PC-3 (cell line): ENCODE data around the gene ASB13. TPM values are rescaled to one million over a fixed set of nuclear protein-coding genes. Genes with fewer than 3 reads are reported as not detected.
A peak's percentile ranks its signal among the peaks of the same experiment; 100 is the strongest.

ENCODE experiments used
- ATAC-seq: fragments of 200-7000 bp; cut with Tn5 transposase; 2 replicates; pipeline ENCODE4 v1.9.1; 2020; ENCODE audit warnings: mild to moderate bottlenecking, moderate library complexity
- BruUV-seq: library from RNA; stranded (reverse); fragments of 400-500 nt; replicated peaks from 2 replicates; lab custom pipeline; 2021; lab: Mats Ljungman, UMichigan
- CTCF ChIA-PET: fragments of 300-600 bp; sonication (Branson Sonifier 250); formaldehyde crosslinking; loops from one replicate; lab custom pipeline; 2022; ENCODE audit warnings: antibody characterized with exemption; lab: Charles Lee
- POLR2A ChIA-PET: fragments of 300-600 bp; sonication (Branson Sonifier 250); formaldehyde crosslinking; loops from one replicate; lab custom pipeline; 2022; ENCODE audit warnings: antibody characterized with exemption; ENCODE audit not compliant: unreplicated experiment; lab: Charles Lee
- DNase-seq: peaks from one replicate; pipeline ENCODE4 v3.0.0-alpha.2; 2015
- H2AFZ ChIP-seq: fragments of 300-600 bp; sonication (generic); 2 replicates; pipeline ENCODE4 v1.6.0; 2016; ENCODE audit warnings: antibody characterized with exemption, low read length
- H3F3A ChIP-seq: fragments of 300-600 bp; sonication (generic); one replicate; pipeline ENCODE4 v1.6.0; 2017; ENCODE audit warnings: antibody characterized with exemption, low read length, control low read depth, mild to moderate bottlenecking; ENCODE audit not compliant: unreplicated experiment
- H3K27ac ChIP-seq: fragments of 300-600 bp; sonication (generic); 2 replicates; pipeline ENCODE4 v1.5.1; 2016; ENCODE audit warnings: mild to moderate bottlenecking, low read length
- H3K27me3 ChIP-seq: fragments of 300-600 bp; sonication (generic); 2 replicates; pipeline ENCODE4 v1.6.1; 2016; ENCODE audit warnings: low read length, mixed read lengths
- H3K36me3 ChIP-seq: fragments of 300-600 bp; sonication (generic); 2 replicates; pipeline ENCODE4 v1.6.1; 2016; ENCODE audit warnings: low read depth, mixed run types, low read length, mixed read lengths
- H3K4me1 ChIP-seq: fragments of 300-600 bp; sonication (generic); 2 replicates; pipeline ENCODE4 v1.5.1; 2016; ENCODE audit warnings: low read length; ENCODE audit not compliant: insufficient read depth
- H3K4me2 ChIP-seq: fragments of 300-600 bp; sonication (generic); 2 replicates; pipeline ENCODE4 v1.6.0; 2016; ENCODE audit warnings: low read length
- H3K4me3 ChIP-seq: fragments of 300-600 bp; sonication (generic); 2 replicates; pipeline ENCODE4 v1.5.1; 2016; ENCODE audit warnings: mild to moderate bottlenecking, low read length, mixed read lengths
- H3K79me2 ChIP-seq: fragments of 300-600 bp; sonication (generic); 2 replicates; pipeline ENCODE4 v1.6.1; 2017; ENCODE audit warnings: low read length, mixed read lengths
- H3K9ac ChIP-seq: fragments of 300-600 bp; sonication (generic); 2 replicates; pipeline ENCODE4 v1.6.0; 2016; ENCODE audit warnings: mild to moderate bottlenecking, low read length
- H3K9me2 ChIP-seq: fragments of 300-600 bp; sonication (generic); replicated peaks from 2 replicates; pipeline ENCODE4 v1.6.1; 2016; ENCODE audit warnings: mixed run types, low read length, mixed read lengths
- H3K9me3 ChIP-seq: fragments of 300-600 bp; sonication (generic); 2 replicates; pipeline ENCODE4 v1.6.1; 2016; ENCODE audit warnings: low read length, mixed read lengths
- H4K20me1 ChIP-seq: fragments of 300-600 bp; sonication (generic); 2 replicates; pipeline ENCODE4 v1.6.1; 2016; ENCODE audit warnings: low read length, mixed read lengths
- CTCF ChIP-seq: fragments of 300-600 bp; sonication (generic); conservative IDR thresholded peaks from 2 replicates; pipeline ENCODE4 v1.5.1; 2017; ENCODE audit warnings: antibody characterized with exemption, low read depth, mild to moderate bottlenecking, low read length
- EZH2 ChIP-seq: fragments of 300-600 bp; sonication (generic); IDR thresholded peaks from one replicate; pipeline ENCODE4 v1.6.1; 2017; ENCODE audit warnings: antibody characterized with exemption, mild to moderate bottlenecking, low read length; ENCODE audit not compliant: unreplicated experiment
- EZH2phosphoT487 ChIP-seq: fragments of 300-600 bp; sonication (generic); IDR thresholded peaks from 2 replicates; pipeline ENCODE4 v1.6.1; 2018; ENCODE audit warnings: mild to moderate bottlenecking, antibody characterized with exemption, low read length, borderline replicate concordance
- intact Hi-C: fragments of 100-400 bp; cut with micrococcal nuclease; formaldehyde crosslinking; loops from 2 replicates; pipeline ENCODE4 v1.9.0; 2023
- total RNA-seq: library from RNA; depleted of rRNA; stranded (reverse); fragments of >200 nt; gene quantifications from 2 replicates; pipeline ENCODE4 v1.2.3, GENCODE V29; 2014

Gene ASB13
- total RNA-seq, 1 experiment from 2014 or later: 6.6 TPM

GRCh38 chr10:5616836-5617235, 49.6 kb downstream of the ASB13 start:
- BruUV-seq: no TSS peak
- ChIA-PET POLR2A (no interaction called here), CTCF (no interaction called here)
- TF ChIP-seq EZH2 (no peak), EZH2phosphoT487 (no peak), CTCF (no peak)
- ATAC-seq (no peak), DNase-seq (no peak)
- no peaks in the 10 kb centered on the region for H3K9me3 ChIP-seq
- H3F3A ChIP-seq: no peaks in the 10 kb centered on the region
- no peak overlapping the region for H3K4me3 ChIP-seq
- H3K4me1 ChIP-seq: peaks cover 38% of the 10 kb centered on the region
- H3K9ac ChIP-seq: no peak overlapping the region
- intact Hi-C loops: no loop called here
- H3K79me2 ChIP-seq: no peaks in the 10 kb centered on the region
- H3K4me2 ChIP-seq: no peak overlapping the region
- no peaks in the 10 kb centered on the region for H3K36me3 ChIP-seq
- no peaks in the 10 kb centered on the region for H3K9me2 ChIP-seq
- no peaks in the 10 kb centered on the region for H3K27me3 ChIP-seq
- no peak overlapping the region for H2AFZ ChIP-seq
- H3K27ac ChIP-seq: no peak overlapping the region
- H4K20me1 ChIP-seq: no peaks in the 10 kb centered on the region

- TF ChIP-seq EZH2phosphoT487 (no peak), CTCF (no peak), EZH2 (no peak)
- Histone ChIP-seq H3F3A (no peaks in the 10 kb centered on the region), H3K9me2 (no peaks in the 10 kb centered on the region), H3K4me2 (no peak overlapping the region), H3K27ac (peak overlapping the region; percentile 91), H3K9ac (peak overlapping the region; percentile 69), H2AFZ (no peak overlapping the region), H3K9me3 (no peaks in the 10 kb centered on the region), H3K79me2 (no peaks in the 10 kb centered on the region), H4K20me1 (no peaks in the 10 kb centered on the region), H3K36me3 (no peaks in the 10 kb centered on the region), H3K4me1 (peaks cover 46% of the 10 kb centered on the region), H3K27me3 (no peaks in the 10 kb centered on the region), H3K4me3 (no peak overlapping the region)
- ATAC-seq (no peak), DNase-seq (no peak)
- CTCF ChIA-PET: no interaction called here
- BruUV-seq: no TSS peak
- POLR2A ChIA-PET: no interaction called here
- intact Hi-C loops: no loop called here
Measured at GRCh38 chr10:5616046-5616445, 50.3 kb downstream of the ASB13 start.

- peaks cover under 1% of the 10 kb centered on the region for H3F3A ChIP-seq
- H3K27me3 ChIP-seq: no peaks in the 10 kb centered on the region
- no peaks in the 10 kb centered on the region for H3K79me2 ChIP-seq
- peak overlapping the region; percentile 45; the same call in 1 of the 2 replicates for H3K4me2 ChIP-seq
- H3K27ac ChIP-seq: peak overlapping the region; percentile 91
- H3K36me3 ChIP-seq: no peaks in the 10 kb centered on the region
- ATAC-seq (peak; percentile 57), DNase-seq (peak; percentile 70)
- CTCF ChIA-PET: no interaction called here
- H3K9ac ChIP-seq: peak overlapping the region; percentile 69
- no peak overlapping the region for H2AFZ ChIP-seq
- no peak for TF ChIP-seq EZH2phosphoT487
- TF ChIP-seq CTCF: no peak
- TF ChIP-seq EZH2: no peak
- no peaks in the 10 kb centered on the region for H4K20me1 ChIP-seq
- no peaks in the 10 kb centered on the region for H3K9me3 ChIP-seq
- no TSS peak for BruUV-seq
- intact Hi-C loops: loop anchor here (1.0 kb wide), 1 partner anchor 68 kb away; no protein-coding TSS in a partner anchor
- H3K9me2 ChIP-seq: no peaks in the 10 kb centered on the region
- POLR2A ChIA-PET: interaction anchor here (0.8 kb wide), 1 partner anchor 172 kb away, joined by 4 read pairs; no protein-coding TSS in a partner anchor
- no peak overlapping the region for H3K4me3 ChIP-seq
- peaks cover 51% of the 10 kb centered on the region for H3K4me1 ChIP-seq
Measured at GRCh38 chr10:5615316-5615715, 51.1 kb downstream of the ASB13 start.
